HG03139 (cell line): ENCODE results near the gene PCED1B.
"Not testable (repeated sequence)": the region's sequence is repeated elsewhere in the genome, so short reads cannot be mapped to it uniquely, and the experiment has no call there.

Experiments
- ATAC-seq: cut with Tn5 transposase; IDR thresholded peaks from one replicate; pipeline ENCODE4 v1.9.1; 2021; ENCODE audit not compliant: unreplicated experiment

Gene PCED1B

GRCh38 chr12:47117305-47117704 is 37.9 kb downstream of the PCED1B start:
- ATAC-seq: not testable (repeated sequence)

- no peak for ATAC-seq
Measured at GRCh38 chr12:47120736-47121135, 41.3 kb downstream of the PCED1B start.

- ATAC-seq: no peak
Measured at GRCh38 chr12:47121146-47121545, 41.7 kb downstream of the PCED1B start.

DNA sequence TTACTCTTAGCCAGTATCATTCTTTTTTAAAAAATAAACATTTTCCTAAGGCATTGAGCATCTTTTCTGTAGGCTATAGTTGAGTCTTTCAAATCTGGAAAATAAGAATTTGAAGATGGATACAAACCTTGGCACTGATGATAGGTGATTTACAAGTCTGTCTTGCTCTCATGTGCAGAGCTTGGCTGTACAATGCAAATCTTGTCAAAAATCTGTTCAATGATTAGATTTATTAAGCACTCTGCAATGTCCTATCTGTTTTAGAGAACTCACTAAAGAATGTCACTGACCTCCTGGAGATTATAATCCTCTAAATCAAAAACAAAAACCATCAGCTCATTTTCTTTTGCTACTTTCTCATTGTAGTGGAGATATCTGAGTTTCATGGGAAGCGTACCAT is 43.2 kb downstream of the PCED1B start:
- no peak for ATAC-seq

- no peak for ATAC-seq
Measured at GRCh38 chr12:47123730-47124129, 44.3 kb downstream of the PCED1B start.

DNA sequence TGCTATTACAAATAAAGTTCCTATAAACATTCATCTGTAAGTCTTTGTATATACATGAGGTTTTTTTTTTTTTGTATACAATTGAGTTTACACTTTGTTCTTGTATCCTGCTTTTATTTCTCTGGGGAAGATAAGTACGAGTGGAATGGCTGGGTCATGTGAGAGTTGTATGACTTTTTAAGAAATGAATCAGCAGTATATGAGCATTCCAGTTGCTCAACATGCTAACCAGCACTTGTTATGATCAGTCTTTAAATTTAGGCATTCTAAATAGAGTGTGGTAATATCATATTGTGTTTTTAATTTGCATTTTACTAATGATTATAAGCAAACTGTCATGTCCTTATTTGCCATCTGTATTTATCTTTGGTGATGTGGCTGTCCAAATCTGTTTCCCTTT is 45.0 kb downstream of the PCED1B start:
- ATAC-seq: no peak

GRCh38 chr12:47126246-47126645 is 46.8 kb downstream of the PCED1B start:
- ATAC-seq: no peak

GRCh38 chr12:47131011-47131410 is 51.6 kb downstream of the PCED1B start:
- ATAC-seq: no peak

DNA sequence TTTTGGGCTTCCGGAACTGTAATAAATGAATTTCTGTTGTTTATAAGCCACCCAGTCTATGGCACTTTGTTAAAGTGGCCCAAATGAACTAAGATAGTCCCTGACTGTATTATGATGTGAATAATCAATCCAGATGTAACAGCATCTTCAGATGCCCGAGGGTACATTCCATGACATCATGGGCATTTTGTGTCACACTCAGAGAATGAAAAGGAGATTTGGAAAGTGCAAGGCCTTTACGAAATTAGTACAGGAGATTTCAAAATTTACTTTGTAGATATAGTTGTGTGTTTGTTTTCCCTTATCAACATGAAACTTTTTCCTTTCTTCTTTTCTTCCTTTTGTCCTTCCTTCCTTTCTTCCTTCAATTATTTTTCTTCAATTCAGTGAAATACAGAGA is 54.6 kb downstream of the PCED1B start:
- ATAC-seq: no peak

- ATAC-seq: no peak
Measured at GRCh38 chr12:47135578-47135977, 56.2 kb downstream of the PCED1B start.

GRCh38 chr12:47139000-47139681 is 59.7 kb downstream of the PCED1B start:
- no peak for ATAC-seq

GRCh38 chr12:47141459-47141858 is 62.0 kb downstream of the PCED1B start:
- ATAC-seq: no peak

GRCh38 chr12:47144769-47145168 is 65.3 kb downstream of the PCED1B start:
- ATAC-seq: no peak

DNA sequence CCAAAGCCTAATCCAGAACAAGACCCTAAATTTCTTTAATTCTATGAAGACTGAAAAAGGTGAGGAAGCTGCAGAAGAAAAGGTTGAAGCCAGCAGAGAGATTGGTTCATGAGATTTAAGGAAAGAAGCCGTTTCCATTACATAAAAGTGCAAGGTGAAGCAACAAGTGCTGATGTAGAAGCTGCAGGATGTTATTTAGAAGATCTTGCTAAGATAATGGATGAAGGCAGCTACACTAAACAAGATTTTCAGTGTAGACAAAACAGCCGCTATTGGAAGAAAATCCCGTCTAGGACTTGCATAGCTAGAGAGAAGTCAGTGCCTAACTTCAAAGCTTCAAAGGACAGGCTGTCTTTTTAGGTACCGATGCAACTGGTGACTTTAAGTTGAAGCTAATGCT is 65.8 kb downstream of the PCED1B start:
- ATAC-seq: no peak

- ATAC-seq: no peak
Measured at GRCh38 chr12:47147739-47148138, 68.3 kb downstream of the PCED1B start.

DNA sequence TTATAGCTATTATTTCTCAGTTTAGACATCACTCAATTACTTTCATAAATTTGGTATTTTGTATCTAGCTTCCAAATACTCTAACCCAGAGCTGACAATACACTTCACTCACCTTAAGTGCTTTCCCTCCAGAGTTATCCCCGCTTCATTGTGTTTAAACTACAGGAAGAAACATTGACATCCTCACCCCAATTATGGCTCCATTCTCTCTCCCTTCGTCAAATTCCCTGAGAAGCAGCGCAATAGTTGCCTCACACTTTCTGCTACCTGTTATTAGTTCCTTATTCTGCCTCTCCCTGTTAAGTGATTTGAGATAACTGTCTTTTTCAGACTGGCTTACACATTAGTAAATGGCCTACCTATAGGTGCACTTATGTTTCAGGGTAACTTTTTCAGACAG is 69.7 kb downstream of the PCED1B start:
- no peak for ATAC-seq

- no peak for ATAC-seq
Measured at GRCh38 chr12:47152095-47152494, 72.7 kb downstream of the PCED1B start.

- ATAC-seq: no peak
Measured at GRCh38 chr12:47155457-47156166, 76.2 kb downstream of the PCED1B start.

- ATAC-seq: no peak
Measured at GRCh38 chr12:47156167-47156736, 76.8 kb downstream of the PCED1B start.

- ATAC-seq: no peak
Measured at GRCh38 chr12:47158792-47159191, 79.4 kb downstream of the PCED1B start.

GRCh38 chr12:47159348-47159747 is 79.9 kb downstream of the PCED1B start:
- ATAC-seq: no peak
